IPS-18a (cell line): ENCODE data around the gene SCGB3A2.

Experiments used
- H3K27ac ChIP-seq: one replicate; pipeline ENCODE4 v1.5.1; 2013; ENCODE audit warnings: low read length
- H3K27me3 ChIP-seq: one replicate; pipeline ENCODE4 v1.6.1; 2013; ENCODE audit warnings: mild to moderate bottlenecking, low read length; ENCODE audit not compliant: control insufficient read depth, insufficient read depth
- H3K36me3 ChIP-seq: one replicate; pipeline ENCODE4 v1.6.1; 2013; ENCODE audit warnings: low read depth, low read length; ENCODE audit not compliant: control insufficient read depth
- H3K4me1 ChIP-seq: one replicate; pipeline ENCODE4 v1.6.1; 2013; ENCODE audit warnings: low read depth, low read length; ENCODE audit not compliant: control insufficient read depth
- H3K4me3 ChIP-seq: one replicate; pipeline ENCODE4 v1.5.1; 2013; ENCODE audit warnings: low read length
- H3K9ac ChIP-seq: one replicate; pipeline ENCODE4 v1.6.1; 2013; ENCODE audit warnings: mild to moderate bottlenecking, low read length, moderate library complexity
- H3K9me3 ChIP-seq: one replicate; pipeline ENCODE4 v1.6.1; 2013; ENCODE audit warnings: low read depth, low read length; ENCODE audit not compliant: control insufficient read depth

SCGB3A2 gene

GRCh38 chr5:147887026-147887627 lies 8.6 kb downstream of the SCGB3A2 start:
- Histone ChIP-seq H3K4me1 (peaks cover 8% of the 10 kb centered on the region), H3K9me3 (no peaks in the 10 kb centered on the region), H3K27ac (no peak overlapping the region)

GRCh38 chr5:147887930-147888329 lies 9.4 kb downstream of the SCGB3A2 start:
- H3K27ac ChIP-seq, result no peak overlapping the region
- H3K9ac ChIP-seq, result no peak overlapping the region
- H3K36me3 ChIP-seq, result no peaks in the 10 kb centered on the region
- no peaks in the 10 kb centered on the region for H3K9me3 ChIP-seq
- H3K27me3 ChIP-seq, result no peaks in the 10 kb centered on the region
- peaks cover 3% of the 10 kb centered on the region for H3K4me1 ChIP-seq
- no peak overlapping the region for H3K4me3 ChIP-seq

More at GRCh38 chr5:147887026-147887627, 8.6 kb downstream of the SCGB3A2 start:
- Histone ChIP-seq H3K9ac (no peak overlapping the region), H3K27me3 (no peaks in the 10 kb centered on the region), H3K4me3 (no peak overlapping the region), H3K36me3 (no peaks in the 10 kb centered on the region)

DNA sequence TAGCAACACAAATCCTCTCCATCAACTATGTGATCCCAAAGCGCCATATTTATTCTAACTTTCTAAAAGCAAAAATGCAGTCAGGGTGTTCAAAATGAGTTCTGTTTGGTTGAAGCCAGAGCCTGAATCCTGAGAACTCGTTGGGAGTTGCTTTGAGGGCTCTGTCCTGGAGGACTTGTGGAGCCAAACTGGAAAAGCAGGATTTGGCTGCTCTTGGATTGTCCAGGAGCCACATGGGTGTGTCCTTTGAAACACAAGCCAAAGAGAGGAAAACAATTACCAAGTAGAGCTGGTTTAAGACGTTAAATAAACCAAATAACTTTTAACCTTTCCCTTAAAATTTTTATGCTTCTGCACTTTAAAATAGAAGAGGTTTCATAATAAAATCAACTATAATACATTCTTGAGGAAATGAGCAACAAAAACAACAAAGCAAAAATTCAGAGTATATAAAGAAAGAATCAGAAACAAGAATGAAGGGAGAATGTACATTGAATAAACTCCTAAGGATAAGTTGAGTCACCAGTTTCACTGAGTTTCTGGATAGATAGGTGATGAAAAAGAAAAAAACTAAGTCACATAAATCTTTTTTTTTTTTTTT lies 14.3 kb downstream of the SCGB3A2 start:
- Histone ChIP-seq H3K4me3 (no peak overlapping the region), H3K36me3 (no peaks in the 10 kb centered on the region), H3K27ac (no peak overlapping the region), H3K9ac (no peak overlapping the region), H3K4me1 (no peaks in the 10 kb centered on the region), H3K9me3 (no peaks in the 10 kb centered on the region), H3K27me3 (no peaks in the 10 kb centered on the region)

DNA sequence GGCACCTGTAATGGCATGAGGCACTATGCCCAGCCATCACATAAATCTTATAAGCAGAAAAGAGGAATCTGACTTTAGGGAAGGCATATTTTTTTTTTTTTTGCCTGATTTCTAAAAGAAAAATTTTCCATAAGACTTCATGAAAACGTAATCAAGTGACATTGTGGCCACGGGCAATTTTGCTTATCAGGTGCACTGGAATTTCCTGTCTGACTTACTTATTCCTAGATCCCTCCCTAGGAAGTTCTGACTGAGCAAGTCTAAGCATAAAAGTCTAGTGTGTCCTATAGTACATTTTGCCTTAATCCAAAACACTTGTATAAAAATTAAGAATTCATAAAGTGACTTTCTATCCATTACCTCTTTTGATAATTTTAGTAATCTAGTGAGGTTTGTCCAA lies 15.3 kb downstream of the SCGB3A2 start:
- Histone ChIP-seq H3K27ac (no peak overlapping the region), H3K9me3 (no peaks in the 10 kb centered on the region), H3K27me3 (no peaks in the 10 kb centered on the region), H3K4me3 (no peak overlapping the region), H3K4me1 (no peaks in the 10 kb centered on the region), H3K9ac (no peak overlapping the region), H3K36me3 (no peaks in the 10 kb centered on the region)

GRCh38 chr5:147895864-147896263 lies 17.4 kb downstream of the SCGB3A2 start:
- H3K27me3 ChIP-seq, result no peaks in the 10 kb centered on the region
- no peak overlapping the region for H3K27ac ChIP-seq
- H3K4me1 ChIP-seq, result no peaks in the 10 kb centered on the region

GRCh38 chr5:147898875-147899401 lies 20.4 kb downstream of the SCGB3A2 start:
- H3K9me3 ChIP-seq, result no peaks in the 10 kb centered on the region
- H3K4me3 ChIP-seq, result no peak overlapping the region
- H3K27me3 ChIP-seq, result no peaks in the 10 kb centered on the region
- H3K4me1 ChIP-seq, result peaks cover 7% of the 10 kb centered on the region
- no peaks in the 10 kb centered on the region for H3K36me3 ChIP-seq
- H3K27ac ChIP-seq, result no peak overlapping the region
- no peak overlapping the region for H3K9ac ChIP-seq

More at GRCh38 chr5:147895864-147896263, 17.4 kb downstream of the SCGB3A2 start:
- no peaks in the 10 kb centered on the region for H3K9me3 ChIP-seq
- H3K36me3 ChIP-seq, result no peaks in the 10 kb centered on the region
- H3K9ac ChIP-seq, result no peak overlapping the region
- H3K4me3 ChIP-seq, result no peak overlapping the region

GRCh38 chr5:147901599-147902039 lies 23.1 kb downstream of the SCGB3A2 start:
- Histone ChIP-seq H3K9ac (no peak overlapping the region), H3K27ac (no peak overlapping the region), H3K9me3 (no peaks in the 10 kb centered on the region), H3K36me3 (no peaks in the 10 kb centered on the region), H3K27me3 (no peaks in the 10 kb centered on the region), H3K4me3 (no peak overlapping the region), H3K4me1 (peaks cover 7% of the 10 kb centered on the region)

DNA sequence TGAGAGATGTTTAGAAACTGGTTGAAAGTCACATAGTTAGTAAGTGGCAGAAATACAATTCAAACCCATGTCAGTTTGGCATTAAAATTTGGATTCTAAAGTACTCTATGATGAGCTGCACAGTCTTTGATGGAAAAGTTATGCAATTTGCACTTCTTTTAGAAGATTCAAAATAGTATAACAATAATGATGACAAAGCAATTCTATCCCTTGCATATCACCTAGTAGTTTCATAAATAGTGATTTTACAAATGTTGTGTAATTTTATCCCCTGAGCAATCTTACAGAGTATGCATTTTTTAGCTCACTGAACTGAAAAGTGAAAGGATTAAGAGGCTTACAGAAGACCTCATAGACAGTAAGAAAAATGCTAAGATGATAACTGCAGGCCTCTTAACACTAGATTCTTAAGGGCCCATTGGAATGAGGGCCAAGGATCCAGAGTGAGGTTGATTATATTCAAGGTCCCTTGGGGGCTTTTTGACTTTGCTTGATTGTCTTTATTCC lies 24.2 kb downstream of the SCGB3A2 start:
- Histone ChIP-seq H3K9ac (no peak overlapping the region), H3K36me3 (no peaks in the 10 kb centered on the region), H3K27ac (no peak overlapping the region), H3K27me3 (no peaks in the 10 kb centered on the region), H3K9me3 (no peaks in the 10 kb centered on the region), H3K4me1 (peaks cover 7% of the 10 kb centered on the region), H3K4me3 (no peak overlapping the region)

- H3K4me3 ChIP-seq, result no peak overlapping the region
- no peaks in the 10 kb centered on the region for H3K36me3 ChIP-seq
- H3K4me1 ChIP-seq, result peaks cover 7% of the 10 kb centered on the region
- H3K9me3 ChIP-seq, result no peaks in the 10 kb centered on the region
- H3K27me3 ChIP-seq, result no peaks in the 10 kb centered on the region
- no peak overlapping the region for H3K27ac ChIP-seq
- H3K9ac ChIP-seq, result no peak overlapping the region
Measured at GRCh38 chr5:147904110-147904509, 25.6 kb downstream of the SCGB3A2 start.

DNA sequence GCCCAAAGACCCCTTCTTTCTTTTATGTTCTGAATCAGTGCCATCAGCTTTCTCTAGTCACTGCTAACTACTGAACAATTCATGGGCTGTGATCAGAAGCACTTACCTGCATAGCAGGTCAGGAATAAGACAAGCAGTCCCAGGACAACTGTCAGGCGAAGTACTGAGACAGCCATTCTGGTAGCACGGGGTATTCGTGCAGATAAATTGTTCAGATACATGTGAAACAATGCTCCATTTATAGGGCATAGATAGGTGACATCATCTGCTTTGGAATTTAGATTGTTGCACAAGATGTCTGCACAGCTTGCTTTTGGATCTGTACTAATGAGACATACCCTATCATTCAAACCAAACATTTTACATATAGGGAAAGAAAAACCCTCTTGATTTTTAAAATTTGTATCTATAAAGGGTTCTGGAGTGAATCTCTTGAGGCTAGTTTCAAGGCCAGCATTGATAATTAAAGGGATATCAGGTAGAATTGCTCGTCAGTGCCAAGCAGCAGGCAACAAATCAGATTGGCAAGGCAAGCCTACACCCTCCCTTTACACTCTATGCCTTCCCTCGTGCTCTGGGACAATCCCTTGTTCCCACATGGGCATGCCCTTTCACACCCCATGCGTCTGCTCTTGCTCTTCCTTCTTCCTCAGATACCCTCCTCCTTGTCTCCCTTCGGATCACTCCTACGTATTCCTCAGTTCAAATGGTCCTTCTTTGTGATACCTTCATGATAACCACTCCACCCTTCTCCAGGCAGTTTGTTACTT lies 28.0 kb downstream of the SCGB3A2 start, which contains the start of gene C5orf46:
TSS of gene C5orf46 (minus strand) at position 213 of the 770 bp plus-strand sequence. CDS start at position 176, 37 bp downstream.
- H3K36me3 ChIP-seq, result no peaks in the 10 kb centered on the region
- no peaks in the 10 kb centered on the region for H3K9me3 ChIP-seq
- peaks cover under 1% of the 10 kb centered on the region for H3K4me1 ChIP-seq
- H3K27ac ChIP-seq, result no peak within 1 kb of the TSS
- H3K27me3 ChIP-seq, result no peaks in the 10 kb centered on the region
- no peak within 1 kb of the TSS for H3K9ac ChIP-seq
- H3K4me3 ChIP-seq, result no peak within 1 kb of the TSS

GRCh38 chr5:147911427-147911826 lies 32.9 kb downstream of the SCGB3A2 start:
- no peaks in the 10 kb centered on the region for H3K9me3 ChIP-seq
- H3K4me1 ChIP-seq, result no peaks in the 10 kb centered on the region
- no peak overlapping the region for H3K4me3 ChIP-seq
- no peaks in the 10 kb centered on the region for H3K36me3 ChIP-seq
- no peak overlapping the region for H3K9ac ChIP-seq
- no peaks in the 10 kb centered on the region for H3K27me3 ChIP-seq
- H3K27ac ChIP-seq, result no peak overlapping the region
